CD14-positive monocyte (primary cell): Measurements from ENCODE around the gene RIPK1. TPM values are rescaled to one million over a fixed set of nuclear protein-coding genes. Genes with fewer than 3 reads are reported as not detected.

Source experiments
- DNase-seq, 3 donors: peaks; one replicate each; pipeline ENCODE4 v3.0.0-alpha.2; 2011 to 2022
- H2AFZ ChIP-seq: 2 replicates; pipeline ENCODE4 v1.6.0; 2012; ENCODE audit warnings: mild to moderate bottlenecking, low read depth, low read length, inconsistent platforms; ENCODE audit not compliant: insufficient read depth, poor library complexity, severe bottlenecking
- H3K27ac ChIP-seq, 2 donors: 1 replicate in 1 of 2; 2 replicates in 1 of 2; pipeline ENCODE4 v1.5.1; 2012 to 2013; ENCODE audit warnings: low read length in 2 of 2, control low read depth in 1 of 2, inconsistent platforms in 1 of 2, low read depth in 1 of 2, mild to moderate bottlenecking in 1 of 2
- H3K27me3 ChIP-seq, 2 donors: one replicate each; pipeline versions ENCODE4 v1.6.0 to v1.6.1; 2011 to 2013; ENCODE audit warnings: low read length in 2 of 2; ENCODE audit not compliant: control insufficient read depth in 2 of 2, insufficient read depth in 2 of 2
- H3K36me3 ChIP-seq, 2 donors: replicated peaks in 1 of 2; 1 replicate in 1 of 2; 2 replicates in 1 of 2; pipeline versions ENCODE4 v1.5.1 to v1.6.1; 2012 to 2013; ENCODE audit warnings: low read length in 2 of 2, control low read depth in 1 of 2, inconsistent platforms in 1 of 2, mild to moderate bottlenecking in 1 of 2; ENCODE audit not compliant: insufficient read depth in 2 of 2, control insufficient read depth in 1 of 2
- H3K4me1 ChIP-seq, 2 donors: 1 replicate in 1 of 2; 2 replicates in 1 of 2; pipeline versions ENCODE4 v1.5.1 to v1.6.1; 2012 to 2013; ENCODE audit warnings: low read length in 2 of 2, control low read depth in 1 of 2, inconsistent platforms in 1 of 2, mild to moderate bottlenecking in 1 of 2, moderate library complexity in 1 of 2; ENCODE audit not compliant: insufficient read depth in 2 of 2, control insufficient read depth in 1 of 2
- H3K4me2 ChIP-seq: replicated peaks from 2 replicates; pipeline ENCODE3; 2012; ENCODE audit warnings: low read length, moderate library complexity, mild to moderate bottlenecking; ENCODE audit not compliant: poor library complexity, severe bottlenecking; ENCODE audit errors: extremely low read depth
- H3K4me3 ChIP-seq, 3 experiments: fragments of 200-600 bp in 1 of 3; sonication (generic) in 1 of 3; replicated peaks in 1 of 3; 1 replicate in 2 of 3; 2 replicates in 1 of 3; pipeline ENCODE4 v1.5.1; 2011 to 2013; ENCODE audit warnings: low read length in 3 of 3, mild to moderate bottlenecking in 3 of 3, control low read depth in 2 of 3, low read depth in 2 of 3, inconsistent platforms in 1 of 3, moderate library complexity in 1 of 3
- H3K79me2 ChIP-seq: 2 replicates; pipeline ENCODE4 v1.6.0; 2012; ENCODE audit warnings: mild to moderate bottlenecking, control low read depth, inconsistent platforms, low read length, moderate library complexity; ENCODE audit not compliant: insufficient read depth
- H3K9ac ChIP-seq: 2 replicates; pipeline ENCODE4 v1.6.0; 2017; ENCODE audit warnings: low read length, mild to moderate bottlenecking; ENCODE audit not compliant: insufficient read depth, poor library complexity, severe bottlenecking
- H3K9me3 ChIP-seq, 2 donors: replicated peaks in 1 of 2; 1 replicate in 1 of 2; 2 replicates in 1 of 2; pipeline versions ENCODE4 v1.5.1 to v1.6.1; 2012 to 2013; ENCODE audit warnings: low read length in 2 of 2, control low read depth in 1 of 2; ENCODE audit not compliant: control insufficient read depth in 1 of 2, insufficient read depth in 1 of 2
- H4K20me1 ChIP-seq: 2 replicates; pipeline ENCODE4 v1.6.0; 2012; ENCODE audit warnings: mild to moderate bottlenecking, low read length, control low read depth, moderate library complexity; ENCODE audit not compliant: insufficient read depth
- H3K27ac Mint-ChIP-seq, 7 donors: one replicate each; pipeline ENCODE4 v1.8.0; 2020; ENCODE audit warnings: mild to moderate bottlenecking in 7 of 7, mixed read lengths in 7 of 7, moderate library complexity in 6 of 7, inconsistent platforms in 2 of 7
- H3K27me3 Mint-ChIP-seq, 3 donors: one replicate each; pipeline ENCODE4 v1.8.0; 2021 to 2022; ENCODE audit warnings: low read depth in 3 of 3, mild to moderate bottlenecking in 3 of 3, mixed read lengths in 3 of 3, moderate library complexity in 3 of 3, inconsistent platforms in 1 of 3
- H3K36me3 Mint-ChIP-seq, 2 donors: one replicate each; pipeline ENCODE4 v1.8.0; 2020; ENCODE audit warnings: mixed read lengths in 2 of 2, inconsistent platforms in 1 of 2, mild to moderate bottlenecking in 1 of 2
- H3K4me1 Mint-ChIP-seq: one replicate; pipeline ENCODE4 v1.8.0; 2020; ENCODE audit warnings: mild to moderate bottlenecking, mixed read lengths
- H3K4me3 Mint-ChIP-seq, 2 donors: one replicate each; pipeline ENCODE4 v1.8.0; 2020; ENCODE audit warnings: mild to moderate bottlenecking in 2 of 2, mixed read lengths in 2 of 2, moderate library complexity in 1 of 2
- H3K9me3 Mint-ChIP-seq, 7 donors: one replicate each; pipeline ENCODE4 v1.8.0; 2020 to 2022; ENCODE audit warnings: mixed read lengths in 7 of 7, mild to moderate bottlenecking in 6 of 7, moderate library complexity in 6 of 7, inconsistent platforms in 2 of 7
- WGBS: methylation state at CpG from one replicate; pipeline ENCODE4 v1.1.5; 2013; ENCODE audit warnings: missing lambda C conversion rate; ENCODE audit not compliant: insufficient coverage; 5-methylcytosine and 5-hydroxymethylcytosine counted together
- intact Hi-C, 2 donors: fragments of 100-400 bp; cut with micrococcal nuclease; formaldehyde crosslinking; loops; one replicate each; pipeline versions ENCODE4 v1.15.0 to v1.15.1; 2023
- polyA plus RNA-seq, 3 donors: library from polyadenylated mRNA; depleted of rRNA in 1 of 3; unstranded in 2 of 3; stranded (reverse) in 1 of 3; fragments of 300-500 nt in 2 of 3; fragments of >200 nt in 1 of 3; fragmentation: Illumina TruSeq in 2 of 3; gene quantifications; 1 replicate in 2 of 3; 2 replicates in 1 of 3; pipeline ENCODE4 v1.2.3, GENCODE V29; 2012 to 2021
- TF ChIP-seq, protein P1 (sequence below): fragments of 200-600 bp; IDR thresholded peaks from one replicate; pipeline ENCODE4 v1.8.0; 2022; ENCODE audit warnings: antibody characterized with exemption, mild to moderate bottlenecking

RIPK1 gene
- polyA plus RNA-seq, 3 donors: 6.0 to 9.6 (median 9.6) TPM

DNA sequence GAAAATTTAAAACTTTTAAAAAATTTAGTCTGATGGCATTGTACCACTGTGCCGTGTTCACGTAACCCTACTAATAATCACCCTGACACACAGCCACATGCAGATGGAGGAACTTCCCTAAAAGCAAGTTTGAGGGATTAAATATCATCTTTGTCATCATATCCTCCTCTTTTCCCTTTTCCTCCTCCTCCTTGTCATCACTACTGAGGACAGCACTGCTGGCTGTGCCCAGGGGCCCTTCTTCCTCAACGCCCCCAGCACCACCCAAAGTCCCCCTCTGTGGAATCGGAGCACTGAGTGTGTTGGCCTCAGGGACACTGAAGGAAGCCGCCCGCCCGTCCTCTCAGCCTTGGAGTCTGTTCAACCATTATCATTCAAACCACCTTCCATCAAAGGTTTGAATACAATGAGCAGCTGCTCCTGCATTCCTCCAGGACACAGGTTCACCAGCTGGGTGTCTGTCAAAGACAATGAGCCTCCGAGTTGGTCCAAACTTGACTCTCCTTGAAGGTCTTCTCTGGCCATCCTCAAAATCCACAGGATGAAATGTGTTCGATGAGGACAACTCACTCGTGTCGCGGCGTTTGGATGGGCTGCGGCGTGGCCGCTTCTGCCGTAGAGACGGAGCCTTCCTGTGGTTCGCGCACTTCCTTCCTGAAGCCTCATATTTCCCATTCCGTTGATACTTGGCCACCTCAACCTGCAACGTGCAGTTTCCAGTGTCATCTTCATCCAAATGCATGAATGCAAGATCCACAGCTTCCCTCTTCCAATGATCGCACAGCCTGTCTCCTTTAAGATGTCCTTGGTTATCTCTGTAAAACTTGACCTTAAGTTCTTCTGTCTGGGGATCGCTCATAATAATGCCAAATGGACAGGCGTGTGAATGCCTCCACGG lies 45.3 kb upstream of the RIPK1 start:
- peaks cover 74% of the 10 kb centered on the region for H3K4me1 Mint-ChIP-seq
- H4K20me1 ChIP-seq: peaks cover 14% of the 10 kb centered on the region
- peak; percentile 61 to 81 (median 80) for DNase-seq
- peak overlapping the region; percentile 96 to 100 (median 99) for H3K27ac Mint-ChIP-seq
- H3K9me3 Mint-ChIP-seq: no peaks in the 10 kb centered on the region
- H3K27ac ChIP-seq: peak overlapping the region; percentile 99
- H3K36me3 Mint-ChIP-seq: peaks cover 21 to 26% of the 10 kb centered on the region in 2 donors
- H3K27me3 ChIP-seq: no peaks in the 10 kb centered on the region
- no peaks in the 10 kb centered on the region for H3K9me3 ChIP-seq
- intact Hi-C loops: no loop called here
- TF ChIP-seq, protein P1, sequence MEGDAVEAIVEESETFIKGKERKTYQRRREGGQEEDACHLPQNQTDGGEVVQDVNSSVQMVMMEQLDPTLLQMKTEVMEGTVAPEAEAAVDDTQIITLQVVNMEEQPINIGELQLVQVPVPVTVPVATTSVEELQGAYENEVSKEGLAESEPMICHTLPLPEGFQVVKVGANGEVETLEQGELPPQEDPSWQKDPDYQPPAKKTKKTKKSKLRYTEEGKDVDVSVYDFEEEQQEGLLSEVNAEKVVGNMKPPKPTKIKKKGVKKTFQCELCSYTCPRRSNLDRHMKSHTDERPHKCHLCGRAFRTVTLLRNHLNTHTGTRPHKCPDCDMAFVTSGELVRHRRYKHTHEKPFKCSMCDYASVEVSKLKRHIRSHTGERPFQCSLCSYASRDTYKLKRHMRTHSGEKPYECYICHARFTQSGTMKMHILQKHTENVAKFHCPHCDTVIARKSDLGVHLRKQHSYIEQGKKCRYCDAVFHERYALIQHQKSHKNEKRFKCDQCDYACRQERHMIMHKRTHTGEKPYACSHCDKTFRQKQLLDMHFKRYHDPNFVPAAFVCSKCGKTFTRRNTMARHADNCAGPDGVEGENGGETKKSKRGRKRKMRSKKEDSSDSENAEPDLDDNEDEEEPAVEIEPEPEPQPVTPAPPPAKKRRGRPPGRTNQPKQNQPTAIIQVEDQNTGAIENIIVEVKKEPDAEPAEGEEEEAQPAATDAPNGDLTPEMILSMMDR: no peak
- H2AFZ ChIP-seq: peak overlapping the region; percentile 66
- peak overlapping the region; percentile 91 for H3K4me2 ChIP-seq
- H3K4me1 ChIP-seq: peaks cover 87 to 97% of the 10 kb centered on the region in 2 donors
- H3K9ac ChIP-seq: peak overlapping the region; percentile 84
- peaks cover 39% of the 10 kb centered on the region for H3K79me2 ChIP-seq
- H3K4me3 Mint-ChIP-seq: peak overlapping the region; percentile 97 to 99
- H3K36me3 ChIP-seq: peaks cover 9 to 16% of the 10 kb centered on the region in 2 donors
- peak overlapping the region; percentile 71 to 89 (median 80) for H3K4me3 ChIP-seq
- H3K27me3 Mint-ChIP-seq: peaks cover 0 to 1% (median 0%) of the 10 kb centered on the region in 3 donors
- WGBS: 7% methylated on average over 22 of the region's 26 CpGs

GRCh38 chr6:3023663-3024483 lies 44.4 kb upstream of the RIPK1 start:
- DNase-seq: peak; percentile 96 to 97 (median 96)
- Mint-ChIP-seq H3K4me3 (peak overlapping the region; percentile 97 to 99), H3K27me3 (peaks cover 0 to 1% (median 0%) of the 10 kb centered on the region in 3 donors), H3K27ac (peak overlapping the region; percentile 96 to 100 (median 99)), H3K36me3 (peaks cover 15 to 20% of the 10 kb centered on the region in 2 donors), H3K9me3 (peaks cover 0 to 2% (median 0%) of the 10 kb centered on the region in 7 donors), H3K4me1 (peaks cover 77% of the 10 kb centered on the region)
- intact Hi-C loops: no loop called here
- Histone ChIP-seq H3K4me1 (peaks cover 88 to 98% of the 10 kb centered on the region in 2 donors), H3K9ac (peak overlapping the region; percentile 84), H3K27ac (peak overlapping the region; percentile 99), H3K4me2 (peak overlapping the region; percentile 91), H3K27me3 (no peaks in the 10 kb centered on the region), H3K4me3 (peak overlapping the region; percentile 71 to 89 (median 80)), H3K9me3 (no peaks in the 10 kb centered on the region), H3K36me3 (peaks cover 6 to 12% of the 10 kb centered on the region in 2 donors), H4K20me1 (peaks cover 14% of the 10 kb centered on the region), H3K79me2 (peaks cover 33% of the 10 kb centered on the region), H2AFZ (peak overlapping the region; percentile 66)
- TF ChIP-seq, protein P1: no peak
- WGBS: 5% methylated on average over 13 of the region's 32 CpGs
